Tibial nerve (tissue), 4 donors: Measurements from ENCODE around the gene TKFC.

Source experiments
- CTCF ChIP-seq, 5 experiments: fragments of 200-600 bp in 3 of 5; fragments of 450-650 bp in 2 of 5; sonication (generic) in 3 of 5; IDR thresholded peaks; one replicate each; pipeline ENCODE4 v1.5.1; 2016 to 2019; ENCODE audit warnings: antibody characterized with exemption in 5 of 5, mild to moderate bottlenecking in 3 of 5, moderate library complexity in 2 of 5
- EP300 ChIP-seq, 2 donors: sonication (generic); formaldehyde crosslinking; IDR thresholded peaks; one replicate each; pipeline ENCODE4 v1.6.1; 2017; ENCODE audit warnings: antibody characterized with exemption in 2 of 2, mild to moderate bottlenecking in 1 of 2
- POLR2A ChIP-seq, 2 donors: fragments of 450-650 bp; IDR thresholded peaks; one replicate each; pipeline ENCODE4 v1.6.1; 2017; ENCODE audit warnings: antibody characterized with exemption in 2 of 2, mild to moderate bottlenecking in 2 of 2, moderate library complexity in 2 of 2

GRCh38 chr11:61345954-61346843 lies 13.2 kb downstream of the TKFC start:
- TF ChIP-seq CTCF (IDR thresholded peaks at IDR 0.05) (no peak), POLR2A (IDR thresholded peaks at IDR 0.05) (no peak), EP300 (IDR thresholded peaks at IDR 0.05) (no peak)
